ENCODE results near the gene VPS13A.
"Not testable (repeated sequence)": the region's sequence is repeated elsewhere in the genome, so short reads cannot be mapped to it uniquely, and the experiment has no call there.

Gene VPS13A

DNA sequence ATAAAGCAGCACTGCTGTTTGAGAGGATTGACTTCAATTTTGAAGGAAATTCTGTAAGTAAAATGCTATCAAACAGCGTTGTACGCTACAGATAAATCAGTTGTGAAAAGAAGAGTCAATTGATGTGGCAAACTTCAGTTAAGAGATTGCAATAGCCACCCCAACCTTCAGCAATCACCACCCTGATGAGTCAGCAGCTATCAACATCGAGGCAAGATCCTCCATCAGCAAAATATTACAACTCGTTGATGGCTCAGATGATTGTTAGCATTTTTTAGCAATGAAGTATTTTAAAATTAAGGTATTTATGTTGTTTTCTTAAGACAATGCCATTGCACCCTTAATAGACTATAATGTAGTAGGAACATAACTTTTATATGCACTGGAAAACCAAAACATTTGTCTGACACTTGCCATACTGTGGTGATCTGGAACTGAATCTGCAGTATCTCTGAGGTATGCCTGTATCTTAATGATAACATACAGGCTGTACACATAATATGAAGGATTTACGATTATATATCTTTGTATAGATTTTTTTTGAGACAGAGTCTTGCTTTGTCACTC lies 47.5 kb downstream of the VPS13A start:
- Mint-ChIP-seq H3K27ac (no peak overlapping the region), H3K4me1 (ENCODE audit: low read depth) (peaks cover 2% of the 10 kb centered on the region), H3K4me3 (no peak overlapping the region), H3K27me3 (ENCODE audit: low read depth) (no peaks in the 10 kb centered on the region), H3K36me3 (ENCODE audit: low read depth) (peaks cover 25% of the 10 kb centered on the region), H3K9me3 (no peaks in the 10 kb centered on the region)

DNA sequence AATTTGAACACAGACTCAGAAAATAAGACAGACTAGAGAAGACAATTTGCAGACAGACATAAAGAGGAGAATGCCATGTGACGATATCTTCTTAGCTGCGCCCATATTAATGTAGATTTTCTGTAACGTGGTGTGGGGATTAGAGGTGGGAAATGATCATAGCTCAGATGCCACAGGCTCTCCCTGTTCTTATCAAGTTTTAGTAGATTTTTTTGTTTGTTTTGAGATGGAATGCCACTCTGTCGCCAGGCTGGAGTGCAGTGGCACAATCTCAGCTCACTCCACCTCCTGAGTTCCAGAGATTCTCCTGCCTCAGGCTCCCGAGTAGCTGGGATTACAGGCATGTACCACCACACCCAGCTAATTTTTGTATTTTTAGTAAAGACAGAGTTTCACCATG lies 59.4 kb downstream of the VPS13A start:
- Mint-ChIP-seq H3K9me3 (no peaks in the 10 kb centered on the region), H3K4me3 (no peak overlapping the region), H3K27me3 (ENCODE audit: low read depth) (no peaks in the 10 kb centered on the region), H3K4me1 (ENCODE audit: low read depth) (no peaks in the 10 kb centered on the region), H3K27ac (no peak overlapping the region), H3K36me3 (ENCODE audit: low read depth) (peaks cover 23% of the 10 kb centered on the region)

GRCh38 chr9:77237896-77238295 lies 60.6 kb downstream of the VPS13A start:
- Mint-ChIP-seq H3K27ac (no peak overlapping the region), H3K4me3 (no peak overlapping the region), H3K4me1 (ENCODE audit: low read depth) (no peaks in the 10 kb centered on the region), H3K9me3 (no peaks in the 10 kb centered on the region), H3K36me3 (ENCODE audit: low read depth) (peaks cover 23% of the 10 kb centered on the region), H3K27me3 (ENCODE audit: low read depth) (no peaks in the 10 kb centered on the region)

DNA sequence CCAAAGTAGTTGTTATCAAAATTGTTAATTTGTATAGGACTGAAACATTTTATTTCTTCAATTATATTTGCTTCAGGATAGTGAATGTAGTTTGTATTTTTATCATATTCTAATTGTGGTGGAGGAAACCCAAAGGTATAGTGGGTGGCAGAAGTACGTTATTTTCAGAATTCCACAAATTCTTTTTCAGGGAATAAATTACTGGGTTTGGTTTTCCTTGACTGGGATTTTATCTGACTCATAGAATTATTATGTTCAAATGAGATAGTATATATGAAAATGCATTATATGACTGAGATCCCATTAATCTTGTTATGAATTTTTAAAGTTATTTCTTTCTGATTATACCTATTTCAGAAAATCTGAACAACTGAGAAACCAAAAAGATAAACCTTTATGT lies 73.7 kb downstream of the VPS13A start:
- Mint-ChIP-seq H3K36me3 (ENCODE audit: low read depth) (peaks cover 11% of the 10 kb centered on the region), H3K9me3 (peaks cover under 1% of the 10 kb centered on the region), H3K27ac (no peak overlapping the region), H3K27me3 (ENCODE audit: low read depth) (no peaks in the 10 kb centered on the region), H3K4me1 (ENCODE audit: low read depth) (no peaks in the 10 kb centered on the region), H3K4me3 (no peak overlapping the region)

DNA sequence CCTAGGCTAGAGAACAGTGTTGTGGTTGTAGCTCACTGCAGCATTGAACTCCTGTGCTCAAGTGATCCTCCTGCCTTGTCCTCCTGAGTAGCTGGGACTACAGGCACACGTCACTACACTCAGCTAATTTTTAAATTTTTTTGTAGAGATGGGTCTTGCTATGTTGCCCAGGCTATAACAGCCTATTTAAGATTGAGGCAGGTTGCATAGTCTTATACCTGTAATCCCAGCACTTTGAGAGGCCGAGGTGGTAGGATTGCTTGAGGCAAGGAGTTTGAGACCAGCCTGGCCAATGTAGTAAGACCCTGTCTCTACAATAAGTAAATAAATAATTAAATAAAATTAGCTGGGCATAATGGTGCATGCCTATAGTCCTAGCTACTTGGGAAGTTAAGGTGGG lies 79.9 kb downstream of the VPS13A start:
- no peaks in the 10 kb centered on the region for H3K4me1 Mint-ChIP-seq (ENCODE audit: low read depth)
- peaks cover 26% of the 10 kb centered on the region for H3K36me3 Mint-ChIP-seq (ENCODE audit: low read depth)
- no peaks in the 10 kb centered on the region for H3K27me3 Mint-ChIP-seq (ENCODE audit: low read depth)
- no peak overlapping the region for H3K4me3 Mint-ChIP-seq
- peaks cover 6% of the 10 kb centered on the region for H3K9me3 Mint-ChIP-seq
- H3K27ac Mint-ChIP-seq: no peak overlapping the region

DNA sequence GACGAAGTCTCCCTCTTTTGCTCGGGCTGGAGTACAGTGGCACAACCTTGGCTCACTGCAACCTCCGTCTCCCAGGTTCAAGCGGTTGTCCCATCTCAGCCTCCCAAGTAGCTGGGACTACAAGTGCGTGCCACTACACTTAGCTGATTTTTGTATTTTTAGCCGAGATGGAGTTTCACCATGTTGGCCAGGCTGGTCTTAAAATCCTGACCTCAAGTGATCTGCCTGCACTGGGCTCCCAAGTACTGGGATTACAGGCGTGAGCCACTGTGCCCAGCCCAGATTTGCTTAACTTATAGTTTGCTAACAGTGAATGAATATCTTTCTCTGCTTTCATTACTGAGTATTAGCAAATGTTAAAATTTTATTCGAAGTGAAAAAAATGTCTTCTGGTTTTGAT lies 84.3 kb downstream of the VPS13A start:
- H3K27me3 Mint-ChIP-seq (ENCODE audit: low read depth): no peaks in the 10 kb centered on the region
- H3K27ac Mint-ChIP-seq: no peak overlapping the region
- no peak overlapping the region for H3K4me3 Mint-ChIP-seq
- peaks cover 48% of the 10 kb centered on the region for H3K36me3 Mint-ChIP-seq (ENCODE audit: low read depth)
- H3K9me3 Mint-ChIP-seq: peaks cover 26% of the 10 kb centered on the region
- H3K4me1 Mint-ChIP-seq (ENCODE audit: low read depth): no peaks in the 10 kb centered on the region

GRCh38 chr9:77267762-77268161 lies 90.4 kb downstream of the VPS13A start:
- not testable (repeated sequence) for H3K4me1 Mint-ChIP-seq (ENCODE audit: low read depth); H3K27ac Mint-ChIP-seq; H3K27me3 Mint-ChIP-seq (ENCODE audit: low read depth); H3K4me3 Mint-ChIP-seq
- H3K9me3 Mint-ChIP-seq: peaks cover 31% of the 10 kb centered on the region
- H3K36me3 Mint-ChIP-seq (ENCODE audit: low read depth): peaks cover 45% of the 10 kb centered on the region

DNA sequence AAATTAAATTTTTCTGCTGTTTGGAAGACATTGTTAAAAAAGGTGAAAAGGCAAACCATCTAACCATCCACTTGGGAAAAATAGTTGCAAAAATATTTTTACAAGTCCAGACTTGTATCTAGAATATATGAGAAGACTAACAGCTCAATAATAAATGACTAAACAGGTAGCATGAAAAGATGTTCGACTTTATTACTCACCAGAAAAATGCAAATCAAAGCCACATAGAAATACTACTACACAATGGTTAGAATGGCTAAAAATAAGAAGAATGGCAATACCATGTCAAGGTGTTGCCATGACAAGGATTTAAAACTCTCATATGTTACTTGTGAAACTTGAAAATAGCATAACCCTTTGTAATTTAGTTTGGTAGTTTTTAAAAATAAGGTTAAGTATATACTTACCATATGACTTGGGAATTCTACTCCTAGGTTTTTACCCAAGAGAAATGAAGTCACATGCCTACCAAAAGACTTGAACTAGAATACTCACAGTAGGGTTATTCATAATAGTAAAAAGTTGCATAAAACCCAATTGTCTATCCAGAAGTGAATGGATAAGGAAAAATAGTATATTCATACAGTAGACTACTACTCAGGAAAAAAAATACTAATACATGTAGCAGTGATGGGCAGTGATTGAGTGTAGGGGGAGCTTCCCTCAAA lies 93.8 kb downstream of the VPS13A start:
- H3K4me3 Mint-ChIP-seq: no peak overlapping the region
- peaks cover 9% of the 10 kb centered on the region for H3K9me3 Mint-ChIP-seq
- H3K4me1 Mint-ChIP-seq (ENCODE audit: low read depth): no peaks in the 10 kb centered on the region
- H3K36me3 Mint-ChIP-seq (ENCODE audit: low read depth): peaks cover 18% of the 10 kb centered on the region
- no peak overlapping the region for H3K27ac Mint-ChIP-seq
- H3K27me3 Mint-ChIP-seq (ENCODE audit: low read depth): no peaks in the 10 kb centered on the region

GRCh38 chr9:77276799-77277198 lies 99.5 kb downstream of the VPS13A start:
- Mint-ChIP-seq H3K4me1 (ENCODE audit: low read depth) (peaks cover 10% of the 10 kb centered on the region), H3K36me3 (ENCODE audit: low read depth) (peaks cover 12% of the 10 kb centered on the region), H3K9me3 (no peaks in the 10 kb centered on the region)

GRCh38 chr9:77277719-77278118 lies 100.4 kb downstream of the VPS13A start:
- peaks cover 10% of the 10 kb centered on the region for H3K36me3 Mint-ChIP-seq (ENCODE audit: low read depth)
- peaks cover 10% of the 10 kb centered on the region for H3K4me1 Mint-ChIP-seq (ENCODE audit: low read depth)
- H3K9me3 Mint-ChIP-seq: no peaks in the 10 kb centered on the region
- H3K4me3 Mint-ChIP-seq: no peak overlapping the region
- no peaks in the 10 kb centered on the region for H3K27me3 Mint-ChIP-seq (ENCODE audit: low read depth)
- no peak overlapping the region for H3K27ac Mint-ChIP-seq

More at GRCh38 chr9:77276799-77277198, 99.5 kb downstream of the VPS13A start:
- Mint-ChIP-seq H3K4me3 (no peak overlapping the region), H3K27ac (no peak overlapping the region), H3K27me3 (ENCODE audit: low read depth) (no peaks in the 10 kb centered on the region)

DNA sequence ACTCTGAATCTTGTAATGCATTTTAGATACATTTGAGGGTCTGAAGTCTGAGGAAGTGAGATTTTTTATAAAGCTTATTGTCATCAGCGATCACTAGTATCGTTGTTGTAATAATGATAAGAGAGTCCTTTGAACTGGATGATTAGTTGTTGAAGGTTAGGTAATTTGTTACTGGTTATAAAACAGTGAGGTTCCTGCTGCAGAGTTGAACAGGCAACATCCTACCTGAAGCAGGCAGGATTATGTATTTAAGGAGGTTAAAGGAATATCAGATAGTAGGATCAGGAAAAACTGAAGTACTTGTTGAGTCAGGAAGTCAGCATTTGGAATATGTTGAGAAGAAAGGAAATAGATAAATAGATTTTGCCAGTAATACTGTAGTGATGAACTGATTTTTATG lies 106.7 kb downstream of the VPS13A start:
- peaks cover 36% of the 10 kb centered on the region for H3K36me3 Mint-ChIP-seq (ENCODE audit: low read depth)
- H3K4me3 Mint-ChIP-seq: no peak overlapping the region
- H3K27ac Mint-ChIP-seq: no peak overlapping the region
- H3K9me3 Mint-ChIP-seq: peaks cover 19% of the 10 kb centered on the region
- peaks cover 8% of the 10 kb centered on the region for H3K4me1 Mint-ChIP-seq (ENCODE audit: low read depth)
- no peaks in the 10 kb centered on the region for H3K27me3 Mint-ChIP-seq (ENCODE audit: low read depth)

DNA sequence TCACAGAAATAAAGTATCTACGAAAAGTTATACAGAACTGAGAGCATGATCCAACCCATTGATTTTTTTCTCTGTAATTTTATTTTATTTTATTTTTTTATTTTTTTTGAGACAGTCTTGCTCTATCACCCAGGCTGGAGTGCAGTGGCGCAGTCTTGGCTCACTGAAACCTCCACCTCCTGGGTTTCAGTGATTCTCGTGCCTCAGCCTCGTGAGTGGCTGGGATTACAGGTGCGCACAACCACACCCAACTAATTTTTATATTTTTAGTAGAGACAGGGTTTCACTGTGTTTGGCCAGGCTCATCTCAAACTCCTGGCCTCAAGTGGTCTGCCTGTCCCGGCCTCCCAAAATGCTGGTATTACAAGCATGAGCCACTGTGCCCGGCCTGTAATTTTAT lies 107.3 kb downstream of the VPS13A start:
- Mint-ChIP-seq H3K36me3 (ENCODE audit: low read depth) (peaks cover 33% of the 10 kb centered on the region), H3K4me1 (ENCODE audit: low read depth) (peaks cover 6% of the 10 kb centered on the region), H3K4me3 (no peak overlapping the region), H3K27me3 (ENCODE audit: low read depth) (no peaks in the 10 kb centered on the region), H3K9me3 (peaks cover 19% of the 10 kb centered on the region), H3K27ac (no peak overlapping the region)

- peaks cover 19% of the 10 kb centered on the region for H3K9me3 Mint-ChIP-seq
- H3K4me3 Mint-ChIP-seq: no peak overlapping the region
- no peak overlapping the region for H3K27ac Mint-ChIP-seq
- no peaks in the 10 kb centered on the region for H3K27me3 Mint-ChIP-seq (ENCODE audit: low read depth)
- H3K4me1 Mint-ChIP-seq (ENCODE audit: low read depth): no peaks in the 10 kb centered on the region
- peaks cover 36% of the 10 kb centered on the region for H3K36me3 Mint-ChIP-seq (ENCODE audit: low read depth)
Measured at GRCh38 chr9:77290373-77290772, 113.0 kb downstream of the VPS13A start.

DNA sequence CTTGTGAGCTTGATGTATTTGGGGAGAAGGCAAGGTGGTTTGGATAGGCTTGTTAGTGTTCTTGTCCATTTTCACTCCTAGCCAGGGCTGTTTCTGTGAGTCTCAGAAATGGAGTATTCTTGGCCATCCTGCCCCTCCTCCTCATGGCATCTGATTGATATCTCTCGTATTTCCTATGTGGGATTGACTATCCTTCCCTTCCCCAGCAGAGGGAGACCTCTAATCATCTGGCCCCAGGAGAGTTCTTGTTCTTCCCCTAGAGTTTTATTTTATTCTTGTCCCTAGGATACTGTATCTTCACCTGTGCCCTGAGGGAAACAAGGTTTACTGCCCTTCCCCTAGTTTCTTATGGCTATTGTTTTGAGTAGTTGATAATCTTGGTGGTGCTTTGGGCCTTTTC lies 114.4 kb downstream of the VPS13A start:
- Mint-ChIP-seq H3K9me3 (peaks cover 19% of the 10 kb centered on the region), H3K4me3 (no peak overlapping the region), H3K4me1 (ENCODE audit: low read depth) (no peaks in the 10 kb centered on the region), H3K27ac (no peak overlapping the region), H3K27me3 (ENCODE audit: low read depth) (no peaks in the 10 kb centered on the region), H3K36me3 (ENCODE audit: low read depth) (peaks cover 27% of the 10 kb centered on the region)

- Mint-ChIP-seq H3K36me3 (ENCODE audit: low read depth) (peaks cover 14% of the 10 kb centered on the region), H3K9me3 (peaks cover under 1% of the 10 kb centered on the region), H3K4me1 (ENCODE audit: low read depth) (no peaks in the 10 kb centered on the region), H3K27me3 (ENCODE audit: low read depth) (no peaks in the 10 kb centered on the region), H3K27ac (no peak overlapping the region), H3K4me3 (no peak overlapping the region)
Measured at GRCh38 chr9:77293949-77294348, 116.6 kb downstream of the VPS13A start.
